Left cardiac atrium (tissue), 4 donors: ENCODE results near the gene GPR62. TPM values are rescaled to one million over a fixed set of nuclear protein-coding genes. Genes with fewer than 3 reads are reported as not detected.
A peak's percentile ranks its signal among the peaks of the same experiment; 100 is the strongest.

ENCODE experiments used
- ATAC-seq, 2 donors: fragments of 200-7000 bp; cut with Tn5 transposase; one replicate each; pipeline ENCODE4 v1.9.1; 2020; ENCODE audit warnings: mild to moderate bottlenecking in 2 of 2, moderate library complexity in 2 of 2
- DNase-seq: peaks from one replicate; pipeline ENCODE4 v3.0.0-alpha.2; 2020
- intact Hi-C, 2 donors: fragments of 100-400 bp; cut with DNase I; formaldehyde crosslinking; loops; one replicate each; pipeline versions ENCODE4 v1.14.1 to v1.15.1; 2022 to 2023
- total RNA-seq, 2 donors: library from RNA; stranded (reverse); fragmentation: NEBNext Ultra II Directional; extraction: Animal tissue kit (Norgen Biotek cat#: 25700); gene quantifications; one replicate each; pipeline ENCODE4 v1.2.1, GENCODE V29; 2021
- donor health status: DM: no; HTN: yes; CAD: no.
- donor health status: DM: no; HTN: yes; CAD: no; lungs with severe emphysema.
- donor health status: DM: yes; HTN: yes; CAD: no.
- donor health status: Dilated cardiomyopathy.

Gene GPR62
- total RNA-seq, 2 donors from 2014 or later, result 0.53 TPM; not detected in 1

DNA sequence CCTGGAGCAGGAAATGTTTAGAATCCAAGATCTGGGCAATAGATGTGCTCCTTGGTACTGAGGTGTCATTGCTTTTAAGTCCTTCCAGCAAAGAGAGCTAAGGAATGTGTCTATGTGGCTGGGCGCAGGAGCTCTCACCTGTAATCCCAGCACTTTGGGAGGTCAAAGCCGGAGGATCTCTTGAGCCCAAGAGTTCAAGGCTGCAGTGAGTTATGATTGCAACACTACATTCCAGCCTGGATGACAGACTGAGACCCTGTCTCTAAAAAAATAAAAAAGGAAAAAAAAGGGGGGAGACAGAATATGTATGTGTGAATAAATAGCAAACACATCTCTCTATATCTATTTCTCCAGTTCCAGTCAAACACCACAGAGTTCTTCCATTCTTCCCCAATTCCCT, 4.3 kb upstream of the GPR62 start:
- intact Hi-C loops, result no loop called here
- ATAC-seq, result no peak

DNA sequence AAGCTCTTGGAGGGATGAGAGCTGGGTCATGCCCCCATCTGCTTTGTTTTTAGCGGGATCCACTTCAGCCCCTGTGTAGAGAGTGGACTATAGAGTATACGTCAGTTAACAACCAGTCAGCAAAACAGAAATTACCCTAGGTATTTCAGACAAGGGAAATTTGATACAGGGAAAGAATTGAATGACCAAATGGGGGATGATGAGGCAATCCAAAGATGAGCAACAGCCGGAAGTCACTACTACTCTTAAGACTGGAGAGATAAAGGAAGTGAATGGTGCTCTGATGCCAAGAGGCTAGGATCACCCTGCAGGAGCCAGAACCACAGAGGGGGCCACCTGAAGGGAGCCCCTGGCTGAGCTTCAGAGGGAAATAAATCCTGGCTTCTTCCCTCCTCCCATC, 1.7 kb upstream of the GPR62 start:
- DNase-seq (no peak), ATAC-seq (no peak)
- intact Hi-C loops, result no loop called here

More for the DNA sequence above, 4.3 kb upstream of the GPR62 start:
- DNase-seq, result no peak

DNA sequence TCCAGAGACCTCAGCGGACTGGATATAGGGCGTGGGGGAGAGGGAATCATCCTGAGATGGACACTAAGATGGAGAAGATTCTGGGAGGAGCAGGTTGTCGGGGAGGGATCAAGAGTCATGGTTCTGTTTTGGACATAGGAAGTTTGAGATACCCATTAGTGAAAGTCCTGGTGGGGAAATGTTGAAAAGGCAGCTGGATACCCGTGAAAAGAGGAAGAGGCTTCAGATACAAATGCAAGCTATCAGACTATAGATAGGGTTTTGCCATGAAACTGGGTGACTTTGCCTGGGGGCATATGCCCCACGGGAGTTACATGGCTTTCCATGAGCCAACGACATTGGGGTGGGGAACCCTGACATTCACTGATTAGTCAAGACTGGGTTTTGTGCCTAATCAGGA, 1.1 kb upstream of the GPR62 start:
- ATAC-seq (no peak), DNase-seq (no peak)
- intact Hi-C loops, result no loop called here

DNA sequence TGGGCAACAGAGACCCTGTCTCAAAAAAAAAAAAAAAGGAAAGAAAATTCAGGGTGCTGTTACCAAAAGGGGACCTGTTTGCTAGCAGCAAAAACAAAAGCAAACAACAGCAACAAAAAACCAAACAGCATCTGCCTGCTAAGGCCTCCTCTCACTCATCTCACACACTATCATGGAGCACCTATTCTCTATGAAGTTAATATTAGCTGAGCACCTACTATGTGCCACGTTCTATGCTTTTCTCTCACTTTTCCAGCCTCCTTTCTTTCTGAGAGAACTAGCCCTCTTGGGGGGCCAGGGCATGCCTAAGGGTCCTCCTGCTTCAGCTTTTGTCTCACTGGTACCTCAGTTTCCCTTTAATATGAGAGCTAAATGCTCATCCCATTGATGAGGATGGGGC, 468 bp upstream of the GPR62 start:
- no peak for ATAC-seq
- intact Hi-C loops, result no loop called here

DNA sequence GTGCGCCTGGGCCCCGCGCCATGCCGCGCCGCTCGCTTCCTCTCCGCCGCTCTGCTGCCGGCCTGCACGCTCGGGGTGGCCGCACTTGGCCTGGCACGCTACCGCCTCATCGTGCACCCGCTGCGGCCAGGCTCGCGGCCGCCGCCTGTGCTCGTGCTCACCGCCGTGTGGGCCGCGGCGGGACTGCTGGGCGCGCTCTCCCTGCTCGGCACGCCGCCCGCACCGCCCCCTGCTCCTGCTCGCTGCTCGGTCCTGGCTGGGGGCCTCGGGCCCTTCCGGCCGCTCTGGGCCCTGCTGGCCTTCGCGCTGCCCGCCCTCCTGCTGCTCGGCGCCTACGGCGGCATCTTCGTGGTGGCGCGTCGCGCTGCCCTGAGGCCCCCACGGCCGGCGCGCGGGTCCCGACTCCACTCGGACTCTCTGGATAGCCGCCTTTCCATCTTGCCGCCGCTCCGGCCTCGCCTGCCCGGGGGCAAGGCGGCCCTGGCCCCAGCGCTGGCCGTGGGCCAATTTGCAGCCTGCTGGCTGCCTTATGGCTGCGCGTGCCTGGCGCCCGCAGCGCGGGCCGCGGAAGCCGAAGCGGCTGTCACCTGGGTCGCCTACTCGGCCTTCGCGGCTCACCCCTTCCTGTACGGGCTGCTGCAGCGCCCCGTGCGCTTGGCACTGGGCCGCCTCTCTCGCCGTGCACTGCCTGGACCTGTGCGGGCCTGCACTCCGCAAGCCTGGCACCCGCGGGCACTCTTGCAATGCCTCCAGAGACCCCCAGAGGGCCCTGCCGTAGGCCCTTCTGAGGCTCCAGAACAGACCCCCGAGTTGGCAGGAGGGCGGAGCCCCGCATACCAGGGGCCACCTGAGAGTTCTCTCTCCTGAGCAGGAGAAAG, 951 bp downstream of the GPR62 start:
- ATAC-seq (peak; percentile 85 to 92), DNase-seq (peak; percentile 76)
- intact Hi-C loops, result no loop called here

More for the DNA sequence above, 468 bp upstream of the GPR62 start:
- DNase-seq, result no peak

DNA sequence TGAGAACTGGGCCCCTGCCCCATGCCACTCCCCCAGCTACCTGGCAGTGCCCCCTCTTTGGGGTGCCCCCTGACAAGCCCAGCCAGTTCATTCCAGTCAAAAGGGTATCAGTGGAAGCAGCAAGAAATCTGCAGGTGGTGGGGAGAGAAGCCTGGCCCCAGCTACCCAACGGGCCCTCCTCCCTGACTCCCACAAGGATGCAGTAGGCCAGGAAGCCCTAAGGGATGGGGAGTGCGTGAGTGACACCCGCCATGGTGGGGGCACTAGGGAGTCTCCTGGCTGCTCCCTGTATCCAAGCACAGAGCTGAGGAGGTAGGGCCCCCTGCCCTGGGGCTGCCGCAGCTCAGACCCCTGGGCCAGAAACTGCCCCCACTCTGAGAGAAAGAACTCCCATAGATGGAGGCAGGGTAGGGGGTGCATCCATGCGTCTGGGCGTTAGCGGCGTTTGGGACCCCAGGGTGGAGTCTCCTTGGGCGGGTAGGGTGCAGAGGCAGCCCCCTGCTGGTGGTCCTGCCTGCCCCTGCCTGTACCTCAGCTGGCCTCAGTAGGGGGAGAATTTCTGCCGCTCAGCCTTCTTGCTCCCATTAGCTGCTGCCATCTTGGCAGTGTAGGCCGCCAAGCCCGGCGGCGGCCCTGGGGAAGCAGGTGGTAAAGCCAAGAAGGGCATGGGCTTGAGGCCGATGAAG, 2.5 kb downstream of the GPR62 start:
- intact Hi-C loops, result no loop called here
- DNase-seq, result no peak
- ATAC-seq, result no peak

DNA sequence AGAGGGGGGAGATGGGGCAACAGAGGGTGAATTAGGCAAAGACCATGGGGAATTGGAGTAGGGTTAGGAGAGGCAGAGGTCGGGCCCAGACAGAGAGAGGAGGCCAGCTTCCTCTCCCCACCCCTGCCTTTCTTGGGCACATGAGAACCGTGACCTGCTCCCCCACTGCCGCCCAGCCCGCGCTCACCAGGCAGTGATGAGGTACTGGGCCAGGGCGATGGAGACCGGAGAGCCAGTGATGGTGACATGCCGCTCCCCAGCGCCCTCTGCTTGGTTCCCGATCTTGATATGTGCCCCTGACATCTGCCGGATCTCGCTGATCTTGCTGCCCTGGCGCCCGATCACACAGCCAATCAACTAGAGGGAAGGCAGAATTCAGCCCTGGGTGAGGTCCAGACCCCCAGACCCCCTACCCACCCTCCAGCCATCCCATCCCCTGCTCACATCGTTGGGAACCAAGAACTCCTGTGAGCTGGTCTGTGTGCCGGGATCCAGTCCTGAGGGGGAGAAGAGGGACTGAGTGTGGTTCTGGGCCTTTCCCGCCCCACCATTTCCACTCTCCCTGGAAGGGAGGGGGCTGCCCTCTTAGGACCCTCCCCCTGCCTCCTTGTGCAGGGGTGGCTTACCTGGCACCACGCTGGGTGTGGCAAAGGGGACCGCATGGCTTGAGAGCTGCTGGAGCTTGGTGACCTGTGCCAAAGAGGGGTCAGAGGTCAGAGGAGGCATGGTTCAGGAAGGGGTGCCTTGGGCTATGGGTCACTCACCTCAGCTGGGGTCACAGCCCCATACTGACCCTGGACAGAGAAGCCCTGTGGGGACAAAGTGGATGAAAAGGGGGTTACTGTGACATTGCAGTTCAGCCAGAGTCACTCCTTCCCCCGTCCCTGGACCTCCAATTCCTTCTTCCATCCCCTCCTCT, 3.7 kb downstream of the GPR62 start:
- DNase-seq, result peak; percentile 15
- no peak for ATAC-seq
- intact Hi-C loops, result no loop called here

DNA sequence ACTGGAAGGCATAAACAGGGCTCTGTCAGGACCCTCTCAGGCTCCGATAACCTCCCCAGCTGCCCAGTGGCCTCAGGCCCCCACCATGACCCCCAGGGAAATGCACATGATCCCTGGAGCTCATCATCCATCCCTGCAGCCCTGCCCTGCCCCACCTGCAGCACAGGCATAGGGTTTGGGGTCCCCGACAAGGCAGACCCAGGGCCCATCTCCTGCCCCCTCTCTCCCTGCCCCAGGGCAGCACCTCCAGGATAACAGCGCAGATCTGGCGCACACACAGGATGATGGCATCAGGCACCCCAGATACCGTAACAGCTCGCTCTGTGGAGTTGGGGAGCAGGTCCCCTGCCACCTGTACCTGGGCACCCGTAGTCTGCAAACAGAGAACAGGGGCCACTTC, 4.5 kb downstream of the GPR62 start:
- ATAC-seq (no peak), DNase-seq (no peak)
- intact Hi-C loops, result no loop called here

DNA sequence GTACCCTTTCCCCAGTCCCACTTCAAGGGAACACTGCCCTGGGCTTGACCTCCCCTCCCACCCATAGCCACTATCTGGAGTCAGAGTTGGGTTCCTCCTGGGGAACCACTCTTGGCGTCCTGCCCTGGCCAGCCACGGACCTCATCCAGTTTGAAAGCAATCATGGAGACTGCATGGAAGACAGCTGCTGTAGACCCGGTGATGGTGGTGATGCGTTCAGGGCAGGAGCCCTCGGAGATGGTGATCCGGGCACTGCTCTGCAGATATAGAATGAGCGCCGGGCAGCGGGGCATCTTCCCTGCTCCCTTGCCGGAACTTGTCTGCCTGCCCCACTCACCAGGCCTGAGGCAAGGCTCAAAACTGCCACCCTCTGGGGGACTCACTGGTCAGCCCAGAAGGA, 5.2 kb downstream of the GPR62 start:
- intact Hi-C loops, result no loop called here
- ATAC-seq (no peak), DNase-seq (no peak)

DNA sequence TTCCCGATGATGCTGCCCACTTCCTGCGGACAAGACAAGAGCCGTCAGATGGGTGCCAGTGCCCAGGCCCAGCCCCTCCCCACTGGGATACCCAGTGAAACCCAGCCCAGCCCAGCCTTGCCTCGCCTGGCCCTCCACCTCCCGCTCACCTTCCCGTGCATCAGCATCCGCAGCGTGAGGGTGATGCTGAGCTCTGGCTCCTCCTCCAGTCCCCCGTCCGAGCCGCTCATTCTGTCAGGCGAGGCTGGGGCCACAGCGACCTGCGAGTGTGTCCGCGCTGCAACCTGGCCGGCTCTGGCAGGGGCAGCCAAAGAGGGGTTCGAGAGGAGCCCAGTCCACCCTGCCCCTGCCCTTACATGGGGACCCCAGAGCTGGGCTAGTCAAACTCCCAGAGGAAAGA, 5.8 kb downstream of the GPR62 start:
- ATAC-seq, result no peak
- DNase-seq, result no peak
- intact Hi-C loops, result no loop called here

DNA sequence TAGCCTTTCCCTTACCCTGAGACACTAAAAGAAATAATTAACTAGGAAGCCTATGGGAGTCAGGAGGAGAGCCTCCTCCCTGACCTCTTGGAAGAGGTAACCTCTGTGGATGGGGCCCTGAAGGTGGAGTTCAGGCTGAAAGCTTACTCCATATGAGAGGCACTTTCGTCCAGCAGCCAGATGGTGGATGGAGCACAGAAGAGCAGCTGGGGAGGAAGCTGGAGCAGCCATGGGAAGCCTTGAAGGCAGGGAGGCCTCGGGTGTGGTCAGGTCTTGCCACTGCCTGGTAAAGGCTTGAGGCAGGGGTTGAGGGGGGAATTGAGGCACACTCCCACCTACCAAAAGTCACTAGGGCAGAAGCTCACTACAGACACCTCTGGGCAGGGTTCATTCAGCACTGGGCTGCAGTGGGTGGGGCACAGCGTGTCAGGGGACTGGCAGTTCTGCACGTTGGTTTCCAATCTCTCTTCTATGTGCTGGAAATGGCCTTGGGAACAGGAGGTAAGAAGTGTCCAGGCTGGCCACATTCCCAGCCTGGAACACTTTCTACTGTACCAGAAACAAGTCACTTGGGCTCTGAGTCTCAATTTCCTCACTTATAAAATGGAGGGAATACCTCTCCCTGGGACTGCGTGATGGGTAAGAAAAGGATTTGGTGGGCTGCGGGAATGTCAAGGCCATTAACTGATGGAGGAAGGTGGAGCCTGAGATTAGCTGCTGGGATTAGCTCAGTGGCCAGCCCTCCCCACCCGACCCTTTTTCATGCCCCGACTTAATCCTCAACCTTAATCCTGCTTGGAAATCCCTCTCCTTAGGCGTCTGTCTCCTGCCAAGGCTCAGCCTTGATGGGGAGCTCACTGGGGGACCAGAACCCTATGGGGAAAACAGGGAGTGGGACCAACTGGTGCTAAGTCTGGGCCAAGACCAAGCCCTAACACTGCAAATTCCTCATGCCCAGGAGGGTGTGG, 6.7 kb downstream of the GPR62 start:
- peak; percentile 44 to 51 for ATAC-seq
- intact Hi-C loops, result no loop called here
- no peak for DNase-seq

DNA sequence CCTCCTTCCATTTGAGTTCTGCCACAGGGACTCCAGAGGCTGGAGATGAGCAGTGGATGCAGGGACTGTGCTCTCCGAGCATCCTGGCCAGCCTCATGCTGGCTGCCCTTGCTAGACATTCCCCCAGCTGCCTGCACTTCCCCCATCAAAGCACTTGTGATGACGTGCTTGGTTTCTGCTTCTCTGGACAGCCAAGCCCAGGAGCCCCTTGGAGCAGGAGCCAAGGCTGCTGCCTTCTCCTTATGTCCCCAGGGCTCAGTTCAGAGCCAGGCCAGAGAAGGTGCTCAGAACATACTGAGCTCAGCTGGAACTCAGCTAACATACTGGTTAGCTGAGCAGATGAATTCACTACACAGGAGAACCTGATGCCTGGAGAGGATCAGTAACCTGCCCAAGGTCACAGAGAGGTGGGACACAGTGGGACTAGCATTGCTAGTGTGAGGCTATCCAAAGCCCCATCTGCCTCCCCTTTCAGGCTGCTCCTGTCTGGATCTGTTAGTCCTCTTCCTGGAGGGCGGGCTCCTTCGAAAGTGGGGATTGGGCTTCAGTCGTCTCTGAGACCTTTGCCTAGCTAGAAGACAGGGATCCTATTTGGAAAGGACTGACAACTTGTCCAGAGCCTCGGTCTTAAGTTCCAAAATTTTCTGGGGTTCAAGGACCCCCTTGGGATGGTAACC, 7.8 kb downstream of the GPR62 start:
- intact Hi-C loops, result no loop called here
- peak; percentile 26 for DNase-seq
- no peak for ATAC-seq

DNA sequence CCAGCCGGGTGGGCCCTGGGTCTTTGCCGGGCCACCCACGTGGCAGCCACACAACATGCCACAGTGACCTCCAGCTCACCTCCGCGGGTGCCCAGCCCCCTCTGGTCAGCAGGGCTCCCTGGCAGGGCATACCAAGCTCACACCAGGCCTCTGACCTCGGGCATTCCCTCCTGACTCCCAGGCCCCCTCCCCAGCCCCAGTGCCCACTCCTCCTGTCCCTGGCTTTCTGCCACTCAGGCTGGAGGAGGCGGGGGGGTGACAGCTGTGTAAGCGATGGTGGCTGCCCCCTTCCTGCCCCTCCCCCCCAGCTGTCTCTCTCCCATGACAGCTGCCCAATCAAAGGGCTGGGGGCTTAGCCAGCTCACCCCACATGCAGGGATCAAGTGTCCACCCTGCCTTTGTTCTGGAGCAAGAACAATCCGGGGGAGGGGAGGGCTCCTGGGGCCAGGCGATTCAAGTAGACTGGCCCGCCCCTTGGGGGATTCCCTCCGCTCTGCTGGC, 8.8 kb downstream of the GPR62 start:
- intact Hi-C loops, result no loop called here
- peak; percentile 35 for DNase-seq
- no peak for ATAC-seq

DNA sequence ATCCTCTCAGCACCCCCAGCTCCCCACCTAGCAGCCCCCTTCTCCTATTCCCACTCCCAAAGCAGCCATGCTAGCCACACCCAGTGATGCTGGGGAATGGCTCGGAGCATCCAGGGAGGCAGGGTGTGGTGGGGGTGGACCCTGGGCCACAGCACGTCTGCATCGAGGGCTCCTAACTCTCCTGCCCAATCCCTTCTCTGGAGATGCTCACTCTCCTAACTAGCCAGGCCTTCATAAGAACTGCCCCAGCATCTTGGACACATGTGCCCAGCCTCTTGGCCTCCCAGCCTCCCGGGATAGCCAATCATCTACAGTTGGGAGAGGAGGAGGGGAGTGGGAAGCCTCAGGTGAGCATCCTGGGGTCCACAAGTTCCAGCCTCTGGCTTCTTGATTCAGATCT, 9.3 kb downstream of the GPR62 start:
- intact Hi-C loops, result no loop called here
- DNase-seq, result no peak
- no peak for ATAC-seq

DNA sequence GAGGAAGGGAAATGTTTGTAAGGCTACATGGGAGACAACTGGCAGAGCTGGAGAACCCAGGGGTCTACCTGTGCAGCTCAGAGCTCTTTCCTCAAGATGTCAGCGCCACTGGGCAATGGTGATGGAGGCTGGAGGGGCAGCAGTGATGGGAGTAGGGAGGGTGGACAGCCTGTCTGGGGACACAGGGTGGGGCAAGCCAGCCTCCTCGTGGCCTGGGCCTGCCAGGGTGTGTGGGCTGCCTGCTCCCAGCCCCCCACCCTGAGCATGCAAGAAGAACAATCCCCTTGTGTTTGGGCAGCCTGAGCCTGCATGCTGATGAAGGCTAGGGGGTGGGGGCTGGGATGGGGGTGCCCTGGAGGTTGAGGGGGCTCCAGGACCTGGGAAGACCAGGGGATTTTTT, 10.8 kb downstream of the GPR62 start:
- no peak for DNase-seq
- intact Hi-C loops, result no loop called here
- no peak for ATAC-seq

DNA sequence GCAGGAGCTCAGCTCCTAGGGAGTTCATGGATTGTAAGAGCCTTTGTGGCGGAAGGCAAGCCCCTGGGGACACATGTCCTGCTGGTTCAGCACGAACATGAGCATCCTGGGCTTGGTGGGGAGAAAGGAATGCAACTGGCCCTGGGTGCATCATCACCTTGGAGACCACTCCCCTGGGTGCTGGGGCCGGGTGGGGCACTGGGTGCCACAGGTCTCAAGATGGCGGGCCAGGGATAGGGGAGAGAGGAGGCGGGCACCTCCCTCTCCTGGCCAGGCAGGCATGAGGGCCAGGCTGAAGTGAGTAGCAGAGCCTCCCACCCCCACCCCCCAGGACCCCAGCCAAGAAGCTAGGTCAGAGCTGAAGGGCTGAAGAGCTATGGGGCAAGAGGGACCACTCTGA, 11.3 kb downstream of the GPR62 start:
- intact Hi-C loops, result no loop called here
- peak in 1 of 2 donors; percentile 2 for ATAC-seq

DNA sequence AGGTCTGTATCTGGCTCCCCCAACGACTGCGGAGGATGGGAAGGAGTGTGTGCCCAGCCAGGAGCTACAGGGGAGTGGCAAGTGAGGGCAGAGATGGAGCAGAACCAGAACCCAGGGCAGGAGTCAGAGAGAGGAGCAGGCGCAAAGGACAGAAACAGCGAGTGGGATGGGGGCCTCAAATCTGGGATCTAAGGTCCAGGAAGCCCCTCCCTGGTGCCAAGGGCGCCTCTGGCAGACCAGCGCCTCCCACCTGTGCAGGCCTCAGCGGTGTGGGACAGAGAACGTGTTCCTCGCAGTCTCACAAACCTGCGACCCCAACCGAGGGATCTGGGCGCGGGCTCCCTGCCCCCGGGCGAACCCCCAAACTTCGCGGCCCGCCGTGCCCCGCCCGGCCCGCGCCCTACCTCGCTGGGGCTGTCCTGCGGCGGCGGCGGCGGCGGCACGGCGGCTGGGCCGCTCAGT, 11.8 kb downstream of the GPR62 start:
- intact Hi-C loops, result no loop called here
- no peak for DNase-seq
- ATAC-seq, result no peak

More for the DNA sequence above, 11.3 kb downstream of the GPR62 start:
- DNase-seq, result no peak
